ENCODE measurements around the gene ADGRE2.

- TF ChIP-seq CTCF (IDR thresholded peaks at IDR 0.05; ENCODE audit: low read depth, low read length, missing input control) (no peak), MAX (IDR thresholded peaks at IDR 0.05) (no peak), YY1 (IDR thresholded peaks at IDR 0.05) (no peak)
- TF ChIP-seq, protein P1, sequence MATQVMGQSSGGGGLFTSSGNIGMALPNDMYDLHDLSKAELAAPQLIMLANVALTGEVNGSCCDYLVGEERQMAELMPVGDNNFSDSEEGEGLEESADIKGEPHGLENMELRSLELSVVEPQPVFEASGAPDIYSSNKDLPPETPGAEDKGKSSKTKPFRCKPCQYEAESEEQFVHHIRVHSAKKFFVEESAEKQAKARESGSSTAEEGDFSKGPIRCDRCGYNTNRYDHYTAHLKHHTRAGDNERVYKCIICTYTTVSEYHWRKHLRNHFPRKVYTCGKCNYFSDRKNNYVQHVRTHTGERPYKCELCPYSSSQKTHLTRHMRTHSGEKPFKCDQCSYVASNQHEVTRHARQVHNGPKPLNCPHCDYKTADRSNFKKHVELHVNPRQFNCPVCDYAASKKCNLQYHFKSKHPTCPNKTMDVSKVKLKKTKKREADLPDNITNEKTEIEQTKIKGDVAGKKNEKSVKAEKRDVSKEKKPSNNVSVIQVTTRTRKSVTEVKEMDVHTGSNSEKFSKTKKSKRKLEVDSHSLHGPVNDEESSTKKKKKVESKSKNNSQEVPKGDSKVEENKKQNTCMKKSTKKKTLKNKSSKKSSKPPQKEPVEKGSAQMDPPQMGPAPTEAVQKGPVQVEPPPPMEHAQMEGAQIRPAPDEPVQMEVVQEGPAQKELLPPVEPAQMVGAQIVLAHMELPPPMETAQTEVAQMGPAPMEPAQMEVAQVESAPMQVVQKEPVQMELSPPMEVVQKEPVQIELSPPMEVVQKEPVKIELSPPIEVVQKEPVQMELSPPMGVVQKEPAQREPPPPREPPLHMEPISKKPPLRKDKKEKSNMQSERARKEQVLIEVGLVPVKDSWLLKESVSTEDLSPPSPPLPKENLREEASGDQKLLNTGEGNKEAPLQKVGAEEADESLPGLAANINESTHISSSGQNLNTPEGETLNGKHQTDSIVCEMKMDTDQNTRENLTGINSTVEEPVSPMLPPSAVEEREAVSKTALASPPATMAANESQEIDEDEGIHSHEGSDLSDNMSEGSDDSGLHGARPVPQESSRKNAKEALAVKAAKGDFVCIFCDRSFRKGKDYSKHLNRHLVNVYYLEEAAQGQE (IDR thresholded peaks at IDR 0.05) = no peak
- TF ChIP-seq, protein P2, sequence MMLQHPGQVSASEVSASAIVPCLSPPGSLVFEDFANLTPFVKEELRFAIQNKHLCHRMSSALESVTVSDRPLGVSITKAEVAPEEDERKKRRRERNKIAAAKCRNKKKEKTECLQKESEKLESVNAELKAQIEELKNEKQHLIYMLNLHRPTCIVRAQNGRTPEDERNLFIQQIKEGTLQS (IDR thresholded peaks at IDR 0.05) = no peak
These were observed 31.5 kb downstream of the ADGRE2 start for GRCh38 chr19:14746886-14747285.
